ENCODE measurements around the gene SHC4. TPM values are rescaled to one million over a fixed set of nuclear protein-coding genes. Genes with fewer than 3 reads are reported as not detected.

SHC4 gene, protein sequence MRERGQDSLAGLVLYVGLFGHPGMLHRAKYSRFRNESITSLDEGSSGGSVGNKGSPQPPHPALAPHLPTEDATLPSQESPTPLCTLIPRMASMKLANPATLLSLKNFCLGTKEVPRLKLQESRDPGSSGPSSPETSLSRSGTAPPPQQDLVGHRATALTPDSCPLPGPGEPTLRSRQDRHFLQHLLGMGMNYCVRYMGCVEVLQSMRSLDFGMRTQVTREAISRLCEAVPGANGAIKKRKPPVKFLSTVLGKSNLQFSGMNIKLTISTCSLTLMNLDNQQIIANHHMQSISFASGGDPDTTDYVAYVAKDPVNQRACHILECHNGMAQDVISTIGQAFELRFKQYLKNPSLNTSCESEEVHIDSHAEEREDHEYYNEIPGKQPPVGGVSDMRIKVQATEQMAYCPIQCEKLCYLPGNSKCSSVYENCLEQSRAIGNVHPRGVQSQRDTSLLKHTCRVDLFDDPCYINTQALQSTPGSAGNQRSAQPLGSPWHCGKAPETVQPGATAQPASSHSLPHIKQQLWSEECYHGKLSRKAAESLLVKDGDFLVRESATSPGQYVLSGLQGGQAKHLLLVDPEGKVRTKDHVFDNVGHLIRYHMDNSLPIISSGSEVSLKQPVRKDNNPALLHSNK
- 1 to 10 TPM; 1.8 to 2.3 (median 2.1) TPM for total RNA-seq

DNA sequence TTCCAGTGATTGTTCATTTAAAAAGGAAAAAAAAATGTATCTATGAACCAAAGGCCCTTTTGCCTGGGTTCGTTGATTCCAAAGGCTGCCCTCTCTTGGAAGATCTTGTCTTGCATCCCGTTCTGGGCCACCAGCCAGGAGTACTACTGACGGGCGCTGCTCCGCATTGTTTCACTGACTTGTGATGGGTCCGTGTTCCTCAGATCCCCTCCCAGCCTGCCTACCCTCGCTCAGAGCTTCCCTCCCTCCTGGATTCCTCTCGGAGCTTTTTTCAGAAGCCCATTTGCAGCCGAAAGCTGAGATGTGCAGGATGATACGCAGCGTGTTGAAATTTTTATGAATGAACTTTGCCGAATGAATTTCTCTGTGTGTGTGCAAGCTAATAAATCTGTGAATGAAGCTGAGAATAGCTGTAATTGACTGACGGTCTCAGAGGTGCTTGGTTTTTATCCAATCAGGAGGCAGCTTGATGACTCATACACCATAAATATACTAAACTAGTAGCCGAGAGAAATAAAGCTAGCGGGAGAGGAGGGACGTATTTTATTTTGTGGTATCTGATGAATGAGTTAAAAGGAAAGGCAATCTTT, at the start of gene SHC4:
Gene SHC4, minus strand, starts transcription at position 396 of the 590 bp plus-strand sequence. CDS start 904 bp downstream, outside the sequence.
- no peaks in the 10 kb centered on the region for H3K9me3 ChIP-seq
- under 1% methylated on average over 16 of the region's 16 CpGs for WGBS
- peaks cover 14 to 25% (median 23%) of the 10 kb centered on the region in 4 donors for H3K4me1 ChIP-seq
- H3K4me3 ChIP-seq, result peak within 1 kb of the TSS; percentile 57 to 63 (median 60)
- peak within 1 kb of the TSS in 3 of 4 donors; percentile 25 to 47 (median 42) for H3K27ac ChIP-seq (replicated peaks in 1 of 4)
- no peaks in the 10 kb centered on the region for H3K36me3 ChIP-seq
- DNase-seq (ENCODE audit: extremely low spot score), result no peak
- no peak for TF ChIP-seq EP300 (IDR thresholded peaks at IDR 0.05)
- peak in 1 of 2 donors; percentile 22 for TF ChIP-seq POLR2AphosphoS5 (IDR thresholded peaks at IDR 0.05)
- TF ChIP-seq, protein P1, sequence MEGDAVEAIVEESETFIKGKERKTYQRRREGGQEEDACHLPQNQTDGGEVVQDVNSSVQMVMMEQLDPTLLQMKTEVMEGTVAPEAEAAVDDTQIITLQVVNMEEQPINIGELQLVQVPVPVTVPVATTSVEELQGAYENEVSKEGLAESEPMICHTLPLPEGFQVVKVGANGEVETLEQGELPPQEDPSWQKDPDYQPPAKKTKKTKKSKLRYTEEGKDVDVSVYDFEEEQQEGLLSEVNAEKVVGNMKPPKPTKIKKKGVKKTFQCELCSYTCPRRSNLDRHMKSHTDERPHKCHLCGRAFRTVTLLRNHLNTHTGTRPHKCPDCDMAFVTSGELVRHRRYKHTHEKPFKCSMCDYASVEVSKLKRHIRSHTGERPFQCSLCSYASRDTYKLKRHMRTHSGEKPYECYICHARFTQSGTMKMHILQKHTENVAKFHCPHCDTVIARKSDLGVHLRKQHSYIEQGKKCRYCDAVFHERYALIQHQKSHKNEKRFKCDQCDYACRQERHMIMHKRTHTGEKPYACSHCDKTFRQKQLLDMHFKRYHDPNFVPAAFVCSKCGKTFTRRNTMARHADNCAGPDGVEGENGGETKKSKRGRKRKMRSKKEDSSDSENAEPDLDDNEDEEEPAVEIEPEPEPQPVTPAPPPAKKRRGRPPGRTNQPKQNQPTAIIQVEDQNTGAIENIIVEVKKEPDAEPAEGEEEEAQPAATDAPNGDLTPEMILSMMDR (IDR thresholded peaks at IDR 0.05), result peak; percentile 5 to 33 (median 15)
- no peak for TF ChIP-seq POLR2A (IDR thresholded peaks at IDR 0.05; ENCODE audit: low read depth)
- intact Hi-C loops (cut with DNase I), result loop anchor here (5.0 kb wide), 1 partner anchor 86 kb away; the partner anchor contains the start of gene EID1
- H3K27me3 ChIP-seq, result no peaks in the 10 kb centered on the region

DNA sequence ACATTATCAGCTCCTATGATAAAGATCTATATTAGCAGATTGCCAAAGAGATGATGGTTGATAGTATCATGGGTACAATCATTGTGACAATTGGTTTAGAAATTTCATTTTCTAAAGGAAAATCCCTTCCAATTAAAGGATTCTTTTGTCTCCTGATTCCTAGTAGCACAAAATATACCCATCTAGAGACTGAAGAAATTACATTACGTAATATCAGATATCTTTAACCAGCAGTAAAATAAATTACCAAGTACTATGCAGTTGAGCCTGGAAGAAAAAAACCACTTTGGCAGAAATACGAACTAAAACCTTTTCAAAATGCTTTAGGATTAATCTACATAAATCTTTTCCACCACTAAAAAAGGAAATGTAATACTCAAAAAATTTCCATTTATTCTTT, 35.6 kb upstream of the SHC4 start:
- H3K36me3 ChIP-seq, result peaks cover 23 to 72% (median 60%) of the 10 kb centered on the region in 4 donors
- H3K9me3 ChIP-seq, result no peaks in the 10 kb centered on the region
- no peak overlapping the region for H3K27ac ChIP-seq (replicated peaks in 1 of 4)
- DNase-seq (ENCODE audit: extremely low spot score), result no peak
- intact Hi-C loops (cut with DNase I), result no loop called here
- no peak overlapping the region for H3K4me3 ChIP-seq
- no peaks in the 10 kb centered on the region for H3K27me3 ChIP-seq
- no peaks in the 10 kb centered on the region for H3K4me1 ChIP-seq
- TF ChIP-seq POLR2AphosphoS5 (IDR thresholded peaks at IDR 0.05), result no peak
- TF ChIP-seq, protein P1 (IDR thresholded peaks at IDR 0.05), result no peak
- 88% methylated on average over 2 of the region's 2 CpGs for WGBS

DNA sequence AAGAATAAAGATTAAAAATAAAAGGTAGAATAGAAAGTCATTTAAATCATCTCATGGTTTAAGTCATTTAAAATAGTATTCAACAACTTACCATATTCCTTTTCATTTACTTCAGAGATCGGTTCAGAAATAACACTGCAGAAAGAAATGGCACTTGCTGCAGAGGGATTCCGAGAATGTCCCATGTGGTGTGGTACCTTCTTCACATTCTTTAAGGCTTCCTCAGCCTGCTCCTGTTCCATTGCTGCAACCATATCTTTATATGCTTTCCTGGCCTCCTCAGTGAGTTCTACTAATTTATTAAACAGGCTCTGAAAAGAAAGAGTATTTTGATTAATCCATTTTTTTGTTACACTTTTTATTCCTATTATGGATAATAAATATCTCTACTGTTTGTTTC, 32.6 kb upstream of the SHC4 start:
- no peak overlapping the region for H3K27ac ChIP-seq (replicated peaks in 1 of 4)
- H3K4me3 ChIP-seq, result no peak overlapping the region
- 90% methylated on average over 2 of the region's 2 CpGs for WGBS
- H3K4me1 ChIP-seq, result no peaks in the 10 kb centered on the region
- H3K36me3 ChIP-seq, result peaks cover 31 to 95% (median 78%) of the 10 kb centered on the region in 4 donors
- no peaks in the 10 kb centered on the region for H3K27me3 ChIP-seq
- no peak for DNase-seq (ENCODE audit: extremely low spot score)
- intact Hi-C loops (cut with DNase I), result no loop called here
- no peaks in the 10 kb centered on the region for H3K9me3 ChIP-seq
- TF ChIP-seq, protein P1 (IDR thresholded peaks at IDR 0.05), result no peak
- TF ChIP-seq EP300 (IDR thresholded peaks at IDR 0.05) (no peak), POLR2A (IDR thresholded peaks at IDR 0.05; ENCODE audit: low read depth) (no peak), POLR2AphosphoS5 (IDR thresholded peaks at IDR 0.05) (no peak)

DNA sequence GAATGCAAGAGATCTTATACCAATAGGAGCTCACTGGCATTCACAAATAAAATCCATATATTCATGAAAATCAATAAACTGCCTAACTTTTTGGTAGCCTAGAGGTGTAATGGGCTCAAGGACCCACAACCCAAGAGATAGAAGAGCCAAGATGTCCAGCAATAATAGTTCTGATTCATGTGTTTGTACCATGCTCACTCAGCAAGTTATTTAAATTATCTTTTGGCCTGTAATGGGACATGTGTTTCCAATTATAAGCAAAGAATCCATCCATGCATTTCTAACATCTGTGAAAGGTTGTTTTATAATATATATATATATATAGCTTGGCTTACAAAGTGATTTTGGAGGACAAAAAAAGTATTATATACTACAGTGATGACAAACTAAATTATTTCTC, 29.7 kb upstream of the SHC4 start:
- Histone ChIP-seq H3K4me1 (no peaks in the 10 kb centered on the region), H3K9me3 (no peaks in the 10 kb centered on the region), H3K4me3 (no peak overlapping the region), H3K27ac (replicated peaks in 1 of 4) (no peak overlapping the region), H3K36me3 (peaks cover 14 to 75% (median 60%) of the 10 kb centered on the region in 4 donors), H3K27me3 (no peaks in the 10 kb centered on the region)
- intact Hi-C loops (cut with DNase I), result no loop called here
- TF ChIP-seq POLR2AphosphoS5 (IDR thresholded peaks at IDR 0.05) (no peak), EP300 (IDR thresholded peaks at IDR 0.05) (no peak), POLR2A (IDR thresholded peaks at IDR 0.05; ENCODE audit: low read depth) (no peak)
- TF ChIP-seq, protein P1 (IDR thresholded peaks at IDR 0.05), result no peak
- no peak for DNase-seq (ENCODE audit: extremely low spot score)

Measured in esophagus muscularis mucosa (tissue), 4 donors.